NCI-H2196 (cell line): ENCODE results near the gene ACOT9.
"Not testable (repeated sequence)": the region's sequence is repeated elsewhere in the genome, so short reads cannot be mapped to it uniquely, and the experiment has no call there.

Experiments
- DNase-seq: peaks from one replicate; lab custom pipeline; 2025; ENCODE audit not compliant: unreplicated experiment; lab: John Stamatoyannopoulos, UW

The ACOT9 gene

GRCh38 chrX:23705235-23705634, 37.8 kb downstream of the ACOT9 start:
- DNase-seq: no peak

GRCh38 chrX:23704673-23705206, 38.3 kb downstream of the ACOT9 start:
- DNase-seq: no peak

GRCh38 chrX:23699636-23700194, 43.4 kb downstream of the ACOT9 start:
- no peak for DNase-seq

GRCh38 chrX:23694606-23695005, 48.5 kb downstream of the ACOT9 start:
- DNase-seq: peak; percentile 54

- no peak for DNase-seq
Observed at GRCh38 chrX:23692166-23692565, 50.9 kb downstream of the ACOT9 start.

GRCh38 chrX:23676486-23676885, 66.6 kb downstream of the ACOT9 start:
- not testable (repeated sequence) for DNase-seq

GRCh38 chrX:23673108-23673507, 70.0 kb downstream of the ACOT9 start:
- no peak for DNase-seq

GRCh38 chrX:23670528-23670927, 72.5 kb downstream of the ACOT9 start:
- no peak for DNase-seq

GRCh38 chrX:23668335-23668734, 74.7 kb downstream of the ACOT9 start:
- no peak for DNase-seq

- DNase-seq: peak; percentile 80
Observed at GRCh38 chrX:23667239-23668177, 75.6 kb downstream of the ACOT9 start, which contains the start of gene PRDX4. Gene PRDX4, plus strand, starts transcription at chrX:23667493. Its CDS starts 78 bp downstream, at chrX:23667571.

- DNase-seq: no peak
Observed at GRCh38 chrX:23666282-23666681, 76.8 kb downstream of the ACOT9 start.

- DNase-seq: no peak
Observed at GRCh38 chrX:23664496-23664895, 78.6 kb downstream of the ACOT9 start.

- DNase-seq: no peak
Observed at GRCh38 chrX:23662853-23663252, 80.2 kb downstream of the ACOT9 start.

GRCh38 chrX:23662187-23662586, 80.9 kb downstream of the ACOT9 start:
- no peak for DNase-seq

GRCh38 chrX:23661671-23662070, 81.4 kb downstream of the ACOT9 start:
- no peak for DNase-seq

GRCh38 chrX:23660766-23661132, 82.3 kb downstream of the ACOT9 start:
- DNase-seq: no peak

GRCh38 chrX:23660083-23660765, 82.9 kb downstream of the ACOT9 start:
- not testable (repeated sequence) for DNase-seq

GRCh38 chrX:23659339-23659738, 83.7 kb downstream of the ACOT9 start:
- DNase-seq: no peak

- no peak for DNase-seq
Observed at GRCh38 chrX:23656684-23657083, 86.4 kb downstream of the ACOT9 start.

- DNase-seq: no peak
Observed at GRCh38 chrX:23656091-23656490, 87.0 kb downstream of the ACOT9 start.
